Caco-2 (cell line): ENCODE results near the gene C1orf21. TPM values are rescaled to one million over a fixed set of nuclear protein-coding genes. Genes with fewer than 3 reads are reported as not detected.

Experiments used
- BruUV-seq: library from RNA; stranded (reverse); fragments of 400-500 nt; replicated peaks from 2 replicates; lab custom pipeline; 2021; lab: Mats Ljungman, UMichigan
- CTCF ChIA-PET: fragments of 300-600 bp; sonication (Branson Sonifier 250); formaldehyde crosslinking; loops from one replicate; lab custom pipeline; 2022; ENCODE audit warnings: antibody characterized with exemption; lab: Charles Lee
- POLR2A ChIA-PET: fragments of 300-600 bp; sonication (Branson Sonifier 250); formaldehyde crosslinking; loops from one replicate; lab custom pipeline; 2022; ENCODE audit warnings: antibody characterized with exemption; lab: Charles Lee
- DNase-seq, 2 experiments: peaks; one replicate each; pipeline versions ENCODE4 v3.0.0 to v3.0.0-alpha.2; 2020 to 2022
- H3K27me3 ChIP-seq: replicated peaks from 2 replicates; pipeline ENCODE4 v1.6.0; 2011; ENCODE audit warnings: low read length; ENCODE audit not compliant: control insufficient read depth, insufficient read depth
- H3K36me3 ChIP-seq: 2 replicates; pipeline ENCODE4 v1.5.1; 2011; ENCODE audit warnings: low read length; ENCODE audit not compliant: control insufficient read depth, insufficient read depth
- H3K4me1 ChIP-seq: fragments of 250-450 bp; sonication (Bioruptor Pico); 2 replicates; pipeline ENCODE4 v1.5.1; 2020; ENCODE audit warnings: mild to moderate bottlenecking
- H3K4me3 ChIP-seq: 2 replicates; pipeline ENCODE4 v1.5.1; 2011; ENCODE audit warnings: low read depth, mild to moderate bottlenecking, control low read depth, low read length
- H3K9me3 ChIP-seq: fragments of 250-450 bp; sonication (Bioruptor Pico); 2 replicates; pipeline ENCODE4 v1.5.1; 2020; ENCODE audit warnings: mild to moderate bottlenecking, moderate library complexity
- H3K27ac Mint-ChIP-seq: one replicate; pipeline ENCODE4 v1.8.0; 2022; ENCODE audit warnings: mixed read lengths; ENCODE audit not compliant: unreplicated experiment
- H3K27me3 Mint-ChIP-seq: one replicate; pipeline ENCODE4 v1.8.0; 2022; ENCODE audit warnings: mixed read lengths; ENCODE audit not compliant: insufficient read depth, unreplicated experiment
- H3K36me3 Mint-ChIP-seq: one replicate; pipeline ENCODE4 v1.8.0; 2022; ENCODE audit warnings: mild to moderate bottlenecking, mixed read lengths; ENCODE audit not compliant: insufficient read depth, unreplicated experiment
- H3K4me1 Mint-ChIP-seq: one replicate; pipeline ENCODE4 v1.8.0; 2022; ENCODE audit warnings: low read depth, mixed read lengths; ENCODE audit not compliant: unreplicated experiment
- H3K4me3 Mint-ChIP-seq: one replicate; pipeline ENCODE4 v1.8.0; 2022; ENCODE audit warnings: mild to moderate bottlenecking, moderate library complexity, mixed read lengths; ENCODE audit not compliant: unreplicated experiment
- H3K9me3 Mint-ChIP-seq: one replicate; pipeline ENCODE4 v1.8.0; 2022; ENCODE audit warnings: mixed read lengths; ENCODE audit not compliant: unreplicated experiment
- CTCF ChIP-seq, 2 experiments: fragments of 200-600 bp in 1 of 2; IDR thresholded peaks; 1 replicate in 1 of 2; 2 replicates in 1 of 2; pipeline versions ENCODE4 v1.5.1 to v1.8.0; 2011 to 2022; ENCODE audit warnings: antibody characterized with exemption in 1 of 2, control low read depth in 1 of 2, inconsistent platforms in 1 of 2, low read depth in 1 of 2, low read length in 1 of 2, mild to moderate bottlenecking in 1 of 2, moderate library complexity in 1 of 2; ENCODE audit not compliant: insufficient read depth in 1 of 2, severe bottlenecking in 1 of 2, unreplicated experiment in 1 of 2
- intact Hi-C: fragments of 100-400 bp; cut with micrococcal nuclease; formaldehyde crosslinking; loops from one replicate; pipeline ENCODE4 v1.10.0; 2022; ENCODE audit not compliant: unreplicated experiment
- total RNA-seq: library from RNA; stranded (reverse); gene quantifications from 2 replicates; pipeline ENCODE4 v1.2.3, GENCODE V29; 2022

C1orf21 gene
- total RNA-seq, 1 experiment from 2014 or later, result 0.82 TPM

DNA sequence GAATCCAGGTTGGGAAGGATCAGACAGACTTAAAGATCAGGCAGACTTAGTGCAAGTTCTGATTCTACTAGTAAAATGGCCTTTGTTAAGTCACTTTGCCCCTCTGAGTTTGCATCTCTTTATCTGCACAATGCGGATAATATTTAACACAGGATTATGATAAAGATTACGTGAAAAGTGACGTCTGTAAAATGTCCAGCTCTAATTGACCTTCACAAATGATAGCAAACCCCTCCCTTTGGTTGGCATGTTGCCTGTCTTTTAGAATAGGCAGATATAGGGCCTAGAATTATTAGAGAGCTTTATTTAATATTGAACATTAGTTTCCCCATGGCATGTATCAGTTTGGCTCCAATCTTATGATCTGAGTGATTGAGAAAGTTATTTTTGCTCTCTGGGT, 55.4 kb downstream of the C1orf21 start:
- no peak overlapping the region for H3K4me3 ChIP-seq
- H3K9me3 Mint-ChIP-seq, result no peaks in the 10 kb centered on the region
- no peak for TF ChIP-seq CTCF (IDR thresholded peaks at IDR 0.05; ENCODE audit: insufficient read depth in 1 of 2, low read depth in 1 of 2, low read length in 1 of 2, severe bottlenecking in 1 of 2, unreplicated experiment in 1 of 2)
- no peaks in the 10 kb centered on the region for H3K27me3 ChIP-seq
- no peak overlapping the region for H3K27ac Mint-ChIP-seq
- H3K27me3 Mint-ChIP-seq, result peaks cover 3% of the 10 kb centered on the region
- H3K4me1 Mint-ChIP-seq, result no peaks in the 10 kb centered on the region
- POLR2A ChIA-PET, result no interaction called here
- CTCF ChIA-PET, result no interaction called here
- H3K4me3 Mint-ChIP-seq, result no peak overlapping the region
- DNase-seq, result no peak
- intact Hi-C loops, result no loop called here
- H3K9me3 ChIP-seq, result no peaks in the 10 kb centered on the region
- H3K36me3 Mint-ChIP-seq, result no peaks in the 10 kb centered on the region
- H3K4me1 ChIP-seq, result no peaks in the 10 kb centered on the region
- no peaks in the 10 kb centered on the region for H3K36me3 ChIP-seq
- no TSS peak for BruUV-seq

- H3K36me3 ChIP-seq, result no peaks in the 10 kb centered on the region
- no peaks in the 10 kb centered on the region for H3K9me3 Mint-ChIP-seq
- H3K4me3 ChIP-seq, result no peak overlapping the region
- H3K36me3 Mint-ChIP-seq, result no peaks in the 10 kb centered on the region
- no peaks in the 10 kb centered on the region for H3K9me3 ChIP-seq
- no peaks in the 10 kb centered on the region for H3K4me1 Mint-ChIP-seq
- H3K27ac Mint-ChIP-seq, result no peak overlapping the region
- ChIA-PET CTCF (no interaction called here), POLR2A (no interaction called here)
- no peak for DNase-seq
- H3K4me3 Mint-ChIP-seq, result no peak overlapping the region
- TF ChIP-seq CTCF (IDR thresholded peaks at IDR 0.05; ENCODE audit: insufficient read depth in 1 of 2, low read depth in 1 of 2, low read length in 1 of 2, severe bottlenecking in 1 of 2, unreplicated experiment in 1 of 2), result no peak
- peaks cover 3% of the 10 kb centered on the region for H3K27me3 Mint-ChIP-seq
- H3K27me3 ChIP-seq, result no peaks in the 10 kb centered on the region
- H3K4me1 ChIP-seq, result no peaks in the 10 kb centered on the region
- no TSS peak for BruUV-seq
- intact Hi-C loops, result no loop called here
Observed at GRCh38 chr1:184443201-184443600, 56.4 kb downstream of the C1orf21 start.

- peaks cover 3% of the 10 kb centered on the region for H3K27me3 Mint-ChIP-seq
- POLR2A ChIA-PET, result no interaction called here
- no peaks in the 10 kb centered on the region for H3K27me3 ChIP-seq
- H3K4me1 ChIP-seq, result no peaks in the 10 kb centered on the region
- no peak overlapping the region for H3K4me3 ChIP-seq
- no peaks in the 10 kb centered on the region for H3K4me1 Mint-ChIP-seq
- no peak overlapping the region for H3K4me3 Mint-ChIP-seq
- no peaks in the 10 kb centered on the region for H3K36me3 ChIP-seq
- DNase-seq, result no peak
- H3K9me3 ChIP-seq, result no peaks in the 10 kb centered on the region
- BruUV-seq, result no TSS peak
- H3K36me3 Mint-ChIP-seq, result no peaks in the 10 kb centered on the region
- no peak overlapping the region for H3K27ac Mint-ChIP-seq
- H3K9me3 Mint-ChIP-seq, result no peaks in the 10 kb centered on the region
- CTCF ChIA-PET, result no interaction called here
- intact Hi-C loops, result no loop called here
- TF ChIP-seq CTCF (IDR thresholded peaks at IDR 0.05; ENCODE audit: insufficient read depth in 1 of 2, low read depth in 1 of 2, low read length in 1 of 2, severe bottlenecking in 1 of 2, unreplicated experiment in 1 of 2), result no peak
Observed at GRCh38 chr1:184443624-184444023, 56.8 kb downstream of the C1orf21 start.
